HG02759 (cell line): ENCODE data around the gene TMED5.
"Not testable (repeated sequence)": the region's sequence is repeated elsewhere in the genome, so short reads cannot be mapped to it uniquely, and the experiment has no call there.

Experiments used
- ATAC-seq: cut with Tn5 transposase; IDR thresholded peaks from one replicate; pipeline ENCODE4 v1.9.1; 2021; ENCODE audit warnings: mild to moderate bottlenecking, moderate library complexity; ENCODE audit not compliant: unreplicated experiment

Gene TMED5

DNA sequence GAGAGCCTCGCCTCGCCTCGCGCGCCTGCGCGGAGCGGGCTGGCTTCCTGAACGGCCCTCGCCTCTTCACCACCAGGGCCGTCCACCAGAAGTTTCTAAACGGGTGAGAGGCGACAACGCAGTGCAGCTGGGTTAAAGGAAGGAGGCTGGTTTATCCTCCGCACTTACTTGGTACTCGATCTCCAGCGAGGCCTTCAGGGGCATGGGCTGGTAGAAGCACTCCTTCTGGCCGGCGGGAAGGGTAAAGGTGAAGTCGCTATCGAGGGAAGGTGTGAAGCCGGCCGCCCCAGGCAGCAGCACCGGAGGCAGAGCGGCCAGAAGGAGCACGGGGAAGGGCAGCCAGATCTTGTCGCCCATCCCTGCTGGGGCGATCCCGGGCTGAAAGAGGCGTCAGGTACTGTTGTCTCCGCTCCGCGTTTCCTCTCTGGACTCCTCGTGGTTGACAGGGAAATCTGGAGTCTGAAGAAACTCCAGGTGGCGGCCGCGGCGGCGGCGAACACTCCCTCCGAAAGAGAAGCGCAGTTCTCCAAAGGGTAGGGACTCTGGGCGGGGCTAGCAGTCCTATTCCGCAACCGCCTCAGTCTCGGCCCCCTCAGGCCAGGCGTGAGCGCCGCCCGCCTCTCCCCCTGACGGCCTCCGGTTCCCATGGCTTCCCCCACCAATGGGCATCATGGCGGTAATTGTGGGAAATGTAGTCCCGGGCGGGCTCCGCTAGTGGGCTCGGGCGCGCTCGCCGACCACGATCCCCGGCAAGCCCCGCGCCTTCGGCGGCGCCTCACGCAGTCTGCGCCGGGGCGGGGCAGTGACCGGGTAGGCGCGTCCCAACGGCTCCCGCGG is at the start of gene TMED5:
TMED5 (minus strand) TSS at position 528 of the 837 bp plus-strand sequence; CDS start at position 357, 171 bp downstream.
- ATAC-seq: peak; percentile 88

DNA sequence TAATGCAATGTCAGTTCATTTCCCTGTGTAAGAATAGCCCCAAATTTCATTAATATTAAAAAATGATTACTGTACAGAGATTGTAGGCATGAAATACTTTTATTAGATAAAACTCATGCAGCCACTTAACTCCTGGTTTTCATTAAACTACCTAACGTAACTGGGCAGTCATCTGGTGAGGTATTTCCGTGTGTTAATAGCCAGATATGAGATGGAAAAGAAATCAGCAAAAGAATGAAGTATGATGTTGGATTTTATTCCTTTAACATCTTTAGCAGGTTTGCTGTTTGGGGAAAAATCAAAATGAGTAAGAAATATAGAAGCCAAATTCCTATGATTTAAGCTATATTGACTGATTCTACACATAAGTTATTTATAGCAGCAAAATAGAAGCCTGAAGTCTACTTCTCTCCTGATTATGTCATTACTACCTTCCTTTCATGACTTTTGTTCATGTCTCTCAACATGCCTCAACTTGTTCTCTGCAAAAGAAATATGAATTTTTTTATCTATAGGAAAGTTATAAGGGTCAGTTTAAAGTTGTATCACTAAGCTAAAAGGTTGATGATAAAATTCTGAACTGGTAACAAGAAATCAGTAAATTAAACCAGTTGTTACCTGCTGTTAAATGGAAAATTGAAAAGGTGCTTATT is 42.9 kb upstream of the TMED5 start:
- ATAC-seq: no peak

DNA sequence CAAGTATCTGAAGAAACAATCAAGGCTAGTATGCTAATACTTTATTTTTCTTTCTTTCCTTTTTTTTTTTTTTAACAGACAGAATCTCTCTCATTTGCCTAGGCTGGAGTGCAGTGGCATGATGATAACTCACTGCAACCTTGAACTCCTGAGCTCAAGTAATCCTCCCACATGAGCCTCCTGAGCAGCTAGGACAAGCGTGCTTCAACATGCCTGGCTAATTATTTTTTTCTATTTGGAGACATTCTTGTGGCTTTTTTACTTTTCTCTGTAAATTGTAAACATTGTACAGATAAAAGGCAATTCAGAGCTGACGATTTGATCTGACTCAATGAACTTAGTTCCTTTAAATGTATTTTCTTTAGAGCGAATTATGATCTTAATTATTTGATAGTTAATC is 41.7 kb upstream of the TMED5 start:
- no peak for ATAC-seq

DNA sequence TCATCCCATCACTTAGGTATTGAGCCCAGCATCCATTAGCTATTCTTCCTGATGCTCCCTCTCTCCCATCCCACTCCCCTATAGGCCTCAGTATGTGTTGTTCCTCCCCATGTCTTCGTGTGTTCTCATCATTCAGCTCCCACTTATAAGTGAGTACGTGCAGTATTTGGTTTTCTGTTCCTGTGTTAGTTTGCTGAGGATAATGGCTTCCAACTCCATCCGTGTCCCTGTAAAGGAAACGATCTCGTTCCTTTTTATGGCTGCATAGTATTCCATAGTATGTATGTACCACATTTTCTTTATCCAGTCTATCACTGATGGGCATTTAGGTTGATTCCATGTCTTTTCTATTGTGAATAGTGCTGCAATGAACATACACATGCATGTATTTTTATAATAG is 40.5 kb upstream of the TMED5 start:
- not testable (repeated sequence) for ATAC-seq

DNA sequence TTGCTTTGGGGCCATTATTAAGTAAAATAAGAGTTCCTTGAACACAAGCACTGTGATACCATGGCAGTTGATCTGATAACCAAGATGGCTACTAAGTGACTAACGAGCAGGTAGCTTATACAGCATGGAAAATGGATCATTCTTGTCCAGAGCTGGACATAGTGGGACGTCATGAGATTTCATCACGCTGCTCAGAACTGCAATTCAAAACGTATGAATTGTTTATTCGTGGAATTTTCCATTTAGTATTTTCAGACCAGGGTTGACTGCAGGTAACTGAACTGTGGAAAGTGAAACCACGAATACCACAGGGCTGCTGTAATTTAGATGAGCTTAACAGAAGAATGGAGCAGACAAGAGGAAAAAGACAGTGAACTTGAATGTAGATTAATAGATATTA is 39.2 kb upstream of the TMED5 start:
- peak; percentile 64 for ATAC-seq

DNA sequence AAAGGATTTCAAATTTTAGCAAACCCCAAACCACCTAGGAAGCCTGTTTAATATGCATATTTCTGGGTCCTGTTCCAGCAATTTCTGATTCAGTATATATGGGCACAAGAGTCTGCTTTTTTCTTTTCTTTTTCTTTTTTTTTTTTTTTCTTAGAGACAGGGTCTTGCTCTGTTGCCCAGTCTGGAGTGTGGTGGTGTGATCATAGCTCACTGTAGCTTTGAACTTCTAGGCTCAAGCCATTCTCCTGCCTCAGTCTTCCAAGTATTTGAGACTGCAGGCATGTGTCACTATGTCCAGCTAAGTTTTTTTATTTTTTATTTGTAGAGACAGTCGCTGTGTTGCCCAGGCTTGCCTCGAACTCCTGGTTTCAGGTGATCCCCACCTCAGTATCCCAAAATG is 35.1 kb upstream of the TMED5 start:
- ATAC-seq: no peak

DNA sequence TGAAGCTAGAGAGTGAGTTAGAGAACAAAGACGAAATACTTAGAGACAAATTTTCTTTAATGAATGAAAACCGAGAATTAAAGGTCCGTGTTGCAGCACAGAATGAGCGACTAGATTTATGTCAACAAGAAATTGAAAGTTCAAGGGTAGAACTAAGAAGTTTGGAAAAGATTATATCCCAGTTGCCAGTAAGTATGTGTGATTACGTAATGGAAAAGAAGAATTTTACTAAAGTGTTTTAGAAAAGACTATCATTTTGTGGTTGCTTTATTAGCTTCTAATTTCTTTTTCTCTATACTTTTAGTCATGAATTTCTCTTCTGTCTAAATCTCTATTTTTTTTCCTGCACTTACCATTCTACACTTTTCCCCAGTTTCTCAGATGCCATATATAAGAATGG is 27.0 kb upstream of the TMED5 start:
- ATAC-seq: no peak

DNA sequence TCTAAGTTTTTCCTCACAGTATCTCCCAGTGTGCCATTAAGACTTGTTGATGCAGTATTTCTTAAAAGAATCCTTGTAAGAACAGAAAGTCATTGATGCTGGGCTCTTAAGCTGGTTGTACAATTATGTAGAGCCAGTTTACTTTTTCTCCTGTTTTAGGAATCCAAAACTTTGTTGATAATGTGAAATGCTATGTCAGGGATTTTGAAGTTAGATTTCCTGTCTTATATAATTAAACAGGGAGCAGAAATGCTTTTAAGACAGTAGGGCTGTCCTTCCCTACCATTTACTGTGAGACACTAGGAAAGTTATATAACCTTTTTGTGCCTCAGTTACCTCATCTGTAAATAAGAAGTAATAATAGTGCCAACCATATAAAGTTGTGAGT is 26.3 kb upstream of the TMED5 start:
- ATAC-seq: no peak

DNA sequence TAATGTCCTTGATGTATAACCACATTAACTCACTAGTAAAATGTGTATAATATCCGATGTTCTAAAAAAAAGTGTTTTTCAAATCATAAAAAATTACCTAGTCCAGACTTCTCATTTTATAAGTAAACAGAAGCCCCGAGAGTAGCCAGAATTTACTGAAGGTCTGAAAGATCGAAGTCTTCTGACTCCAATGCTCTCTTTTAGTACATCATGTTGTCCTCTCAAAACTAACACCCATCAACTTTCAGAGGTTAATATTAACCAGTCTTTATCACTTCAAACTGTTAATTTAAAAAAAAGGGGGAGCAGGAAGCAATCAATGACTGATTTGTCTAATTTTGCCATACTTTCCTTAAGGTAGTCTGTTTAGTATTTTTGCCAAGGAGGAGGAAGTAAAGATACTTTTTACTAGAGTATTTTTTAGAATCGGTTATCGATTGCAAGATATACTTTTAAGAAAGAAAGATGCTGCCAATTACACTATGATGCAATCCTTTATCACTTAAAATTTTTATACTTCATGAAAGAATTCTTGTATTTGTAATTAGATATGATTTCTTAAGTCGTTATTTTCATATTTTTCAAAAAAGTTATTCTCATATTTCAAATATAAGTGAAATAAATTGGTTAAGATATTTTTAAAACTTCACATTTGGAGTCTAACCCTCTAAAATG is 25.8 kb upstream of the TMED5 start:
- no peak for ATAC-seq

DNA sequence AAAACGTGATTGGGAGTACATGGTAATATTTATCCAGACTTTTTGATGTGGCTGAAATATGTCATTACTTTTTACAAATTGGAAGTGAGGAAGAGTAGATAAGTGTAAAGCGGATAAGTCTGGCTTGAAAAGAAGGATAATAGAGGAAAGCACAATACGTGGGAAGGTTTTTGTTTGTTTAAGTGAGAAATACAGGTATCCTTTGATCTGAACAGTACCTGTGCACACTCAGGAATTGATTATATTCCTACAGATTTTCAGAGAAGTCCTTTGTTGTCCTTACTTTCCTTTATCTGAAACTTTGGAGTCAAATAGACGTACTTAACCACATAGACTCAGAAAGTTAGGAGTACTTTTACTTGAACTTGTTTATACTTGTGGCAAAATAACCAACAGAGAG is 20.5 kb upstream of the TMED5 start:
- no peak for ATAC-seq

DNA sequence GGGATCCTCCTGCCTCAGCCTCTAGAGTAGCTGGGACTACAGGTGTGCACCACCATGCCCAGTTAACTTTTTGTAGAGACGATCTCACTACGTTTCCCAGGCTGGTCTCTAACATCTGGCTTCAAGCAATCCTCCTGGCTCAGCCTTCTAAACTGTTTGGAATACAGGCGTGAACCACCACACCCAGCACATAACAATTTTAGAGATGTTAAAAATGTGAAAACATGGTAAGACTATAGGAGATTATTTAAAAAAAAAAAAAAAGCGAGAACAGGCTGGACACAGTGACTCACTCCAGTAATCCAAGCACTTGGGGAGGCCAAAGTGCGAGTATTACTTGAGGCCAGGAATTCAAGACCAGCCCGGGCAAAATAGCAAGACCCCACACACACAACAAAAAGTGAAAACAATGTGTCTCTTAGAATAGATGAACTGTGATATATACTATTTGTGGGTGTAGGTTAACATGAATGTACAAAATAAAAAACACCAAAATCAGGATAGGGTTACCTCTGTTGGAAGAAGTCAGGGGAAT is 19.9 kb upstream of the TMED5 start:
- no peak for ATAC-seq

DNA sequence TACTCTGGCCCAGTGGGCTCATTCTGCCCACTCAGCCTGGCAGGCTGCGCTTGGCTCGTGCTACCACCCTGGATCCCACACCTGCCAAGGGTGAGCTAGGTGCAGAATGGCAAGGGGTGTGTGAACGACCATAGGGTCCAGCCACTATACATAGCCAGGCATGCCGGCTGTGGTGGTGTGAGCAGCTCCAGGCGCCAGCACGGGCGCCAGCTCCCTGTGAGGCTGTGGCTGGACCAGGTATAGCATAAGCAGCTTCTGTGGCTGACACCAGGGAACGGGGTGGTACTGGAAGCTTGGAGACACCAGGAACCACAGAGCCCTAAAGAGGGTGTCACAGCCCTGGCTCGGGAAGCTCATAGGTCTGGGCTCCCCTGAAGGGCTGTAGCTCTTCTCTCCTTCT is 18.9 kb upstream of the TMED5 start:
- ATAC-seq: no peak

DNA sequence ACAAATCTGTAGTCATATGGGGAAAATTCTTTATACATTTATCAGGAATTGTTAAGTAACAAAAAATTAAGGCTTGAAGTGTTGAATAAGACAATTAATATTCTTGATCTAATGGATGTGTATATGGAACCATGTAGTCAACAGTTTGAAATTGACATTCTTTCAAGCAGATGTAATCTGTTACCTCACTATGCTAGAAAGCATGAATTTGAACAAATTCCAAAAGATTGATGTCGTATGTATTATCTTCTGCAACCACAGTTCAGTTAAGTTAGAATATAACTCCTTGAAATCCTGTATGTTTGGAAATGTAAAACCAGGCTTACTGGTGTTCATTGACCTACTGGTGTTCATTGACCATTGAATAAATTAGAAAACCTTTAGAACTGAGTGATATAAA is 16.4 kb upstream of the TMED5 start:
- ATAC-seq: no peak

DNA sequence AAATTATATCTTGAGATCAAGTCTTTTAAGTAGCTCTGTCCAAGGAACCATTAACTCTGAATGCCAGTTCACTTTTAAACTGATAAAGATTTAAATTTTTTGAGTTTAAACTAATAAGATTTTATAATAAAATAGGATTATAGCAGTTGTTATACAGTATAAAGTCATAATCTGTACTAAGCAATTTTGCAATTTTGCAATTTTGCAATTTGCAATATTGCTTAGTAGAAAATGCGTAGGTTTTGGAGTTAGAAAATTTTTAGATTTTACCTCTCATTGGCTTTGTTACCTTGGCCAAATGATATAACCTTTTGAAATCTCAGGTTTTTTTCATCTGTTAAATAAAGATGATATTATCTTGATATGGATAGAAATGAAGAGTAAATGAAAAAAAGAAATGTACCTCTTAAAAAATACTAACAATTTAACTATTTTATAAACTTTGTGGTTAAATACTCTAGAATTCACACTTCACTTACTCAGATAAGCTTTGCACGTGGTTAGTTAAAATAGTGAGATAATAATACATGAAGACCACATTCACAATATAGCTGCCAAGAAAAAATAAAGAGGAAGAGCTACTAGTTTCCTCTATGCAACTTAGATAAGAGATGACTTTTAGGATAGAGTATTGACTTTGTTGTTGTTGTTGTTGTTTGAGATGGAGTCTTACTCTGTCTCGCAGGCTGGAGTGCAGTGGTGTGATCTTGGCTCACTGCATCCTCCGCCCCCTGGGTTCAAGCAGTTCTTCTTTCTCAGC is 14.2 kb upstream of the TMED5 start:
- ATAC-seq: no peak

DNA sequence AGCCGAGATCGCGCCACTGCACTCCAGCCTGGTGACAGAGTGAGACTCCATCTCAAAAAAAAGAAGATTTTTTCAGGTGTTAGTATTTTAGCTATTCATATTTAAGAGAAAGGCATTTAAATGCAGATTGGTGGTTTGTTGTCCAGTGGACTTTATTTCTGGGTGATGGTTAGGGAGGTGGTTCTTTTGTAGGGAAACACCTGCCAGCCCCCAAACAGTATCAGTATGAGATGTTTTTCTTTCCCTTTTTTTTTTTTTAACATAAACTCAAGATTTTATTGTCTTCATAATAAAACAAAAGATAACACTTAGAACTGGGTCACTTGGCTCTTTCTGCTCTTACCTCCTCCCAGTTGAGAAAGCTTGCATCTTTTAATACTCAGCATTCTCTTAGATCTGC is 10.2 kb upstream of the TMED5 start:
- no peak for ATAC-seq

DNA sequence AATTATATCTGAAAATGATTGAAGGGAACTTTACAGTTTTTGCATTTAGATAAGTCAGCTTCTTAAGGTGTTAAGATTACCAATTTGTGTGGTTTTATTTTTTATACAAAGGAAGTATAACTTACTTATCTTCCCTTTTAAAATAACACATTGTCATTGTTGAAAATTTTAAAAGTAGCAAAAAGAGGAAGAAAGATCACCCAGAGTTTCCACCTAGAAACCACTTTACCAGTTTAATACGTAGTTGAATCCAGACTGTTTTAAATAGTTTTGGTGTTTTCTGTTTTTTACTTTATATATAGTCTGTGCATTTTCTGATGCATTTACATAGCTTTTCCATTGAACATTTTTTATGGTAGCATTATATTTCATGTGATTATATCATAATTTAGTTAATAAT is 6.5 kb upstream of the TMED5 start:
- no peak for ATAC-seq

DNA sequence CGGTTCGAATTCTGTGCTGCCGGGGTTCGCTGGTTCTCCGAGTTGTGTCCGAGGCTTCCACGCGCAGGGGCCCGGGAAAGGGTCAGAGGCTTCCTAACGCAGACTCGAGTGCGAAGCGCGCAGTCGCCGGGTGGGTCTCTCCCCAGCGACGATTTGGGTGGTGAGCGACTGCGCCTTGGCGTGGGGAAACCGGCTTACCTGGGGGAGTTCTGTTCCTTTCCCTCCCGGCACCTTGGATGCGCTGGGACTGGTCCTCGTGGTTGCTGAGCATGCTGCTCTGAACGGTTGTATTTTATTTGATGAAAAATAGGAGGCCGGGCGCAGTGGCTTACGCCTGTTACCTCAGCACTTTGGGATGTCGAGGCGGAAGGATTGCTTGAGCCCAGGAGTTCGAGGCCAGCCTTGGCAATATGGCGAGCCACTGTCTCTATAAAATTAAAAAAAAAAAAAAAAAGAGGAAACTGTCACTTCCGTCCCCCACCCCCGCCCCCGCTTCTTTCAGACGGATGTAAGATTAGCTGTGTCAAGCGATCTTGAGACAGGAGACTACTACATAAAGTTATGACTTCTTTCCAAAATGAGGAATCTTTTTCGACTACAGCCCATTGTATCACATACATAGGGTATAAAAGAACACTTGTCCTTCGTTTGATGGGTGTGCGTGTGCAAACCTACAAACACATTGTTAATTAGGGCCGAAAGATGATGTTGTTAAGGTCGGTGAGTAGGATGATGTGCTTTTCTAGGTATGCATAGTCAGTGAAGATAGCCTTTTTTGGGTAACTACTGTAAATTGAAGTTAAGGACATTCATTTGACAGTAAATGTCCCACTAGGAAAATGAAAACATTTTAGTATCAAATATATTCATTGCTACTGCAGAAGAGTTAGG is 755 bp upstream of the TMED5 start, which contains the start of gene CCDC18:
CCDC18 (plus strand) TSS at position 2 of the 891 bp plus-strand sequence. CDS start 2,638 bp downstream, outside the sequence.
- ATAC-seq: peak; percentile 5

DNA sequence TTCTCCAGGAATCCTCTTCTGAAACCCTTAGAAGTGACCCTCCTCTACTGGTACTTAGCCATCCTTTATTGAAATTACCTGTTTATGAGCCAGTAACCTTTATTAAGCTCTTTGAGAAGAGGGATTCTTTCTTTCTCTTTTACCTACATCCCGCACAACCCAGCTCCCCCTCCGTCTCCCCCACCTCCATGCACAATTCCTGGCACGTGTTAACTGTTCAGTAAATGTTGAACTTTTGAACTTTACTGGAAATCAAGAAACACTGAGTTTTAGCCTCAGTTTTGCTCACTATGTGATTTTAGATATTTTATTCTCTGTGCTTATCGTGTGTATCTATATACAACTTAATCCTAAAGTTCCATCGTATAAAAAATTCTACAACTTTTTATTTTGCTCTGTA is 1.8 kb downstream of the TMED5 start:
- ATAC-seq: no peak

DNA sequence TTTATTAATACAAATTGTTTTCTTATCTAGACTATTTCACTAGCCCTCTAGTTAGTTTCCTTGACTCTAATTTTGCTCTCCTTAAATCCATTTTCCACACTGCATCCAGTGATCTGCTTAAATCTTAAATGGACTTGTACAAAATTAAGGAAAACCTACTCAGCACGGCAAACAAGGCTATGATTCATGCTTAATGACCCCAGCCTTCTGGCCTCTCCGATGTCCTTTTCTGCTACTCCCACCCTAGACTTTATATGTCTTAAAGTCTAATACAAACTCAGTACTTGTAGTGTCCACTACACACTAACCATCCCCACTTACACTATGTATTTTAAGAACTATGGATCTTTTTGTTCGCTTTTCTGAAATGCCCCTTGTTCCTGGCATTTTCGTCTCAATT is 2.2 kb downstream of the TMED5 start:
- ATAC-seq: no peak

DNA sequence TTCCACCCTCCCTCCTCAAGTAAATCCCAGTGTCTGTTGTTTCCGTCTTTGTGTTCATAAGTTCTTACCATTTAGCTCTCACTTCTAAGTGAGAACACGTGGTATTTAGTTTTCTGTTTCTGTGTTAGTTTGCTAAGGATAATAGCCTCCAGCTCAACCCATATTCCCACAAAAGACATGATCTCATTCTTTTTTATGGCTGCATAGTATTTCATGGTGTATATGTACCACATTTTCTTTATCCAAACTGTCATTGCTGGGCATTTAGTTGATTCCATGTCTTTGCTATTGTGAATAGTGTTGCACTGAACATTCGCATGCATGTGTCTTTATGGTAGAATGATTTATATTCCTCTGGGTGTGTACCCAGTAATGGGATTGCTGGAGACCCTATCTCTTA is 5.6 kb downstream of the TMED5 start:
- ATAC-seq: not testable (repeated sequence)
